ENCODE measurements around the gene DUSP22.
"Not testable (repeated sequence)": the region's sequence is repeated elsewhere in the genome, so short reads cannot be mapped to it uniquely, and the experiment has no call there.

- not testable (repeated sequence) for TF ChIP-seq CTCF (IDR thresholded peaks at IDR 0.05); EZH2 (IDR thresholded peaks at IDR 0.05; ENCODE audit: borderline replicate concordance, insufficient read depth, low read depth, low read length, poor library complexity, severe bottlenecking)
Measured at GRCh38 chr6:325161-325860, 33.0 kb downstream of the DUSP22 start.
